Ammon's horn (tissue), 1 donor: ENCODE data around the gene GNB1L.

Experiments
- DNase-seq: peaks from one replicate; pipeline ENCODE4 v3.0.0-alpha.2; 2016; ENCODE audit warnings: low spot score

The GNB1L gene

GRCh38 chr22:19760951-19761724 lies 93.5 kb downstream of the GNB1L start:
- DNase-seq, result no peak

GRCh38 chr22:19760058-19760950 lies 94.4 kb downstream of the GNB1L start, which contains the start of gene TBX1:
Gene TBX1, plus strand, starts transcription at chr22:19760778. Its CDS starts 66 bp downstream, at chr22:19760844.
- no peak for DNase-seq

- DNase-seq, result no peak
Observed at GRCh38 chr22:19759427-19760057, 95.1 kb downstream of the GNB1L start.

GRCh38 chr22:19758896-19759426 lies 95.7 kb downstream of the GNB1L start:
- no peak for DNase-seq

- no peak for DNase-seq
Observed at GRCh38 chr22:19757985-19758895, 96.4 kb downstream of the GNB1L start.

- no peak for DNase-seq
Observed at GRCh38 chr22:19757140-19757984, 97.3 kb downstream of the GNB1L start.

GRCh38 chr22:19756288-19757128 lies 98.2 kb downstream of the GNB1L start:
- DNase-seq, result no peak

- no peak for DNase-seq
Observed at GRCh38 chr22:19755722-19756287, 98.9 kb downstream of the GNB1L start.

GRCh38 chr22:19755145-19755710 lies 99.4 kb downstream of the GNB1L start:
- DNase-seq, result no peak

GRCh38 chr22:19754701-19755144 lies 100.0 kb downstream of the GNB1L start:
- DNase-seq, result no peak

GRCh38 chr22:19753996-19754700 lies 100.5 kb downstream of the GNB1L start:
- no peak for DNase-seq

GRCh38 chr22:19753090-19753842 lies 101.4 kb downstream of the GNB1L start:
- no peak for DNase-seq

- no peak for DNase-seq
Observed at GRCh38 chr22:19751497-19752245, 103.0 kb downstream of the GNB1L start.

GRCh38 chr22:19750507-19751490 lies 103.9 kb downstream of the GNB1L start:
- no peak for DNase-seq

GRCh38 chr22:19749876-19750275 lies 104.8 kb downstream of the GNB1L start:
- no peak for DNase-seq
